IMR-90 (cell line): Measurements from ENCODE around the gene PKD1. TPM values are rescaled to one million over a fixed set of nuclear protein-coding genes. Genes with fewer than 3 reads are reported as not detected.

Source experiments
- ATAC-seq: fragments of 200-7000 bp; cut with Tn5 transposase; 2 replicates; pipeline ENCODE4 v1.9.1; 2020; ENCODE audit warnings: low read depth, mild to moderate bottlenecking, moderate library complexity
- BruUV-seq: library from RNA; stranded (reverse); fragments of 400-500 nt; replicated peaks from 2 replicates; lab custom pipeline; 2021; lab: Mats Ljungman, UMichigan
- CTCF ChIA-PET: fragments of 300-600 bp; formaldehyde crosslinking; extraction: SDS; loops from one replicate; lab custom pipeline; 2021; ENCODE audit warnings: antibody characterized with exemption; lab: Yijun Ruan, JAX
- POLR2A ChIA-PET: fragments of 300-600 bp; sonication (Branson Sonifier 250); formaldehyde crosslinking; loops from one replicate; lab custom pipeline; 2022; ENCODE audit warnings: antibody characterized with exemption; ENCODE audit not compliant: unreplicated experiment; lab: Charles Lee
- DNase-seq: peaks from one replicate; pipeline ENCODE4 v3.0.0; 2013
- H2AFZ ChIP-seq: replicated peaks from 2 replicates; pipeline ENCODE3; 2013; ENCODE audit warnings: low read length, mild to moderate bottlenecking; ENCODE audit not compliant: poor library complexity
- H2AK5ac ChIP-seq: 2 replicates; pipeline ENCODE4 v1.6.1; 2013; ENCODE audit warnings: low read depth, low read length, inconsistent platforms
- H2AK9ac ChIP-seq: replicated peaks from 2 replicates; pipeline ENCODE3; 2013; ENCODE audit warnings: mild to moderate bottlenecking, low read depth, low read length, moderate library complexity; ENCODE audit not compliant: poor library complexity
- H2BK120ac ChIP-seq: 2 replicates; pipeline ENCODE4 v1.6.1; 2013; ENCODE audit warnings: low read depth, low read length, inconsistent platforms
- H2BK15ac ChIP-seq: 3 replicates; pipeline ENCODE4 v1.6.1; 2013; ENCODE audit warnings: low read depth, low read length, inconsistent platforms
- H2BK20ac ChIP-seq: 2 replicates; pipeline ENCODE4 v1.6.1; 2013; ENCODE audit warnings: low read depth, mild to moderate bottlenecking, inconsistent platforms, low read length, moderate library complexity
- H2BK5ac ChIP-seq: 2 replicates; pipeline ENCODE4 v1.6.1; 2013; ENCODE audit warnings: mild to moderate bottlenecking, low read depth, low read length, inconsistent platforms; ENCODE audit not compliant: poor library complexity, severe bottlenecking
- H3K14ac ChIP-seq: replicated peaks from 2 replicates; pipeline ENCODE4 v1.6.1; 2013; ENCODE audit warnings: low read depth, low read length, inconsistent platforms
- H3K18ac ChIP-seq: 2 replicates; pipeline ENCODE4 v1.6.1; 2013; ENCODE audit warnings: low read depth, low read length, control low read depth
- H3K23ac ChIP-seq: 2 replicates; pipeline ENCODE4 v1.6.1; 2013; ENCODE audit warnings: low read depth, low read length, inconsistent platforms
- H3K27ac ChIP-seq: 2 replicates; pipeline ENCODE4 v1.5.1; 2013; ENCODE audit warnings: mild to moderate bottlenecking, control low read depth, low read length; ENCODE audit not compliant: insufficient read depth
- H3K27me3 ChIP-seq: 2 replicates; pipeline ENCODE4 v1.6.1; 2013; ENCODE audit warnings: low read length; ENCODE audit not compliant: control insufficient read depth, insufficient read depth
- H3K36me3 ChIP-seq: 2 replicates; pipeline ENCODE4 v1.6.1; 2013; ENCODE audit warnings: low read length, mixed read lengths; ENCODE audit not compliant: control insufficient read depth, insufficient read depth
- H3K4ac ChIP-seq: 2 replicates; pipeline ENCODE4 v1.6.1; 2013; ENCODE audit warnings: low read depth, low read length, inconsistent platforms
- H3K4me1 ChIP-seq: 2 replicates; pipeline ENCODE4 v1.6.1; 2013; ENCODE audit warnings: low read length, mixed read lengths; ENCODE audit not compliant: control insufficient read depth, insufficient read depth
- H3K4me2 ChIP-seq: 2 replicates; pipeline ENCODE4 v1.6.1; 2013; ENCODE audit warnings: low read depth, mild to moderate bottlenecking, control low read depth, low read length, moderate library complexity
- H3K4me3 ChIP-seq: 2 replicates; pipeline ENCODE4 v1.5.1; 2013; ENCODE audit warnings: low read depth, mild to moderate bottlenecking, control low read depth, low read length, moderate library complexity; ENCODE audit not compliant: insufficient read depth
- H3K56ac ChIP-seq: 2 replicates; pipeline ENCODE4 v1.6.1; 2013; ENCODE audit warnings: low read length, inconsistent platforms; ENCODE audit not compliant: insufficient read depth; ENCODE audit errors: extremely low read depth
- H3K79me1 ChIP-seq, 2 experiments: 2 replicates each; pipeline ENCODE4 v1.6.1; 2013; ENCODE audit warnings: low read length in 2 of 2, inconsistent platforms in 1 of 2, low read depth in 1 of 2
- H3K9ac ChIP-seq: 2 replicates; pipeline ENCODE4 v1.6.1; 2013; ENCODE audit warnings: low read depth, low read length, control low read depth
- H3K9me1 ChIP-seq: 2 replicates; pipeline ENCODE4 v1.6.1; 2013; ENCODE audit warnings: low read length, inconsistent platforms; ENCODE audit not compliant: insufficient read depth
- H3K9me3 ChIP-seq: 2 replicates; pipeline ENCODE4 v1.6.1; 2013; ENCODE audit warnings: low read length; ENCODE audit not compliant: control insufficient read depth, insufficient read depth
- H4K20me1 ChIP-seq: 2 replicates; pipeline ENCODE4 v1.6.1; 2013; ENCODE audit warnings: low read length, inconsistent platforms; ENCODE audit not compliant: insufficient read depth
- H4K5ac ChIP-seq: 2 replicates; pipeline ENCODE4 v1.6.1; 2013; ENCODE audit warnings: mild to moderate bottlenecking, low read depth, low read length, control low read depth
- H4K8ac ChIP-seq, 2 experiments: 2 replicates each; pipeline ENCODE4 v1.6.1; 2013; ENCODE audit warnings: low read depth in 2 of 2, low read length in 2 of 2, control low read depth in 1 of 2, inconsistent platforms in 1 of 2
- H4K91ac ChIP-seq: 2 replicates; pipeline ENCODE4 v1.6.1; 2013; ENCODE audit warnings: low read depth, low read length, inconsistent platforms; ENCODE audit not compliant: insufficient read depth
- BHLHE40 ChIP-seq: fragments of 150-350 bp; IDR thresholded peaks from 2 replicates; pipeline ENCODE4 v1.6.1; 2016; ENCODE audit warnings: mild to moderate bottlenecking, low read depth, low read length
- CEBPB ChIP-seq: IDR thresholded peaks from 2 replicates; pipeline ENCODE4 v1.6.1; 2012; ENCODE audit warnings: low read depth, low read length, improper control_type of control experiment
- CHD1 ChIP-seq: IDR thresholded peaks from 2 replicates; pipeline ENCODE4 v1.6.1; 2012; ENCODE audit warnings: low read depth, low read length, improper control_type of control experiment
- FOS ChIP-seq: fragments of 150-350 bp; IDR thresholded peaks from 2 replicates; pipeline ENCODE4 v1.6.1; 2016; ENCODE audit warnings: low read depth, low read length
- MAFK ChIP-seq: IDR thresholded peaks from 2 replicates; pipeline ENCODE4 v1.6.1; 2012; ENCODE audit warnings: low read depth, low read length, improper control_type of control experiment
- MAZ ChIP-seq: IDR thresholded peaks from 2 replicates; pipeline ENCODE4 v1.6.1; 2012; ENCODE audit warnings: low read depth, mild to moderate bottlenecking, low read length, improper control_type of control experiment, moderate library complexity, borderline replicate concordance
- MXI1 ChIP-seq: IDR thresholded peaks from 2 replicates; pipeline ENCODE4 v1.6.1; 2012; ENCODE audit warnings: low read depth, mild to moderate bottlenecking, low read length, moderate library complexity, borderline replicate concordance
- NFE2L2 ChIP-seq: fragments of 150-350 bp; IDR thresholded peaks from 2 replicates; pipeline ENCODE4 v1.6.1; 2016; ENCODE audit warnings: low read depth, mild to moderate bottlenecking, low read length
- POLR2A ChIP-seq: IDR thresholded peaks from 2 replicates; pipeline ENCODE4 v1.6.1; 2012; ENCODE audit warnings: mild to moderate bottlenecking, low read depth, low read length
- RAD21 ChIP-seq: IDR thresholded peaks from 2 replicates; pipeline ENCODE4 v1.6.1; 2012; ENCODE audit warnings: low read length, improper control_type of control experiment
- RCOR1 ChIP-seq: IDR thresholded peaks from 2 replicates; pipeline ENCODE4 v1.6.1; 2012; ENCODE audit warnings: mild to moderate bottlenecking, low read length, improper control_type of control experiment; ENCODE audit not compliant: insufficient replicate concordance
- RFX5 ChIP-seq: IDR thresholded peaks from 2 replicates; pipeline ENCODE4 v1.8.0; 2012; ENCODE audit warnings: low read depth, mild to moderate bottlenecking, low read length, moderate library complexity
- SMC3 ChIP-seq: fragments of 150-350 bp; IDR thresholded peaks from 2 replicates; pipeline ENCODE4 v1.6.1; 2016; ENCODE audit warnings: low read depth, mild to moderate bottlenecking, antibody characterized with exemption, low read length, moderate library complexity
- WGBS, 2 experiments: methylation state at CpG; one replicate each; pipeline versions ENCODE4 v1.1.5 to v1.1.7; 2013; ENCODE audit warnings: missing lambda C conversion rate in 2 of 2; ENCODE audit not compliant: insufficient read length in 1 of 2; ENCODE audit errors: extremely low coverage in 2 of 2; 5-methylcytosine and 5-hydroxymethylcytosine counted together
- dilution Hi-C: fragments of 300-500 bp; cut with HindIII; formaldehyde crosslinking; loops from one replicate; pipeline ENCODE4 v1.14.3; 2018; ENCODE audit warnings: low sequenced_read_pairs; ENCODE audit not compliant: unreplicated experiment
- in situ Hi-C: fragments of 300-500 bp; cut with MboI; formaldehyde crosslinking; loops from 3 replicates; pipeline ENCODE4 v1.14.3; 2019; ENCODE audit warnings: low sequenced_read_pairs, inconsistent platforms, mixed read lengths
- intact Hi-C: fragments of 100-400 bp; cut with micrococcal nuclease; formaldehyde crosslinking; loops from 2 replicates; pipeline ENCODE4 v1.10.0; 2022
- polyA plus RNA-seq, 3 experiments: library from polyadenylated mRNA; depleted of rRNA; stranded (reverse); fragments of >200 nt; gene quantifications; 2 replicates each; pipeline ENCODE4 v1.2.3, GENCODE V29; 2012; ENCODE audit warnings: low replicate concordance in 1 of 3
- total RNA-seq: library from RNA; depleted of rRNA; stranded (reverse); fragments of >200 nt; gene quantifications from 2 replicates; pipeline ENCODE4 v1.2.3, GENCODE V29; 2012
- TF ChIP-seq, protein P1 (sequence below): fragments of 150-350 bp; IDR thresholded peaks from 2 replicates; pipeline ENCODE4 v1.6.1; 2016; ENCODE audit warnings: low read depth, mild to moderate bottlenecking, low read length, moderate library complexity, borderline replicate concordance
- TF ChIP-seq, protein P2 (sequence below): conservative IDR thresholded peaks from 2 replicates; pipeline ENCODE4 v1.5.1; 2012; ENCODE audit warnings: mild to moderate bottlenecking, low read depth, low read length, improper control_type of control experiment
- TF ChIP-seq, protein P3 (sequence below): fragments of 150-350 bp; IDR thresholded peaks from 2 replicates; pipeline ENCODE4 v1.6.1; 2017; ENCODE audit warnings: mild to moderate bottlenecking, antibody characterized with exemption, low read length, low read depth

PKD1 gene
- total and polyA plus RNA-seq, 2 of the 4 experiments (the other 2 are of a cell fraction): 7.9 to 97.3 TPM

DNA sequence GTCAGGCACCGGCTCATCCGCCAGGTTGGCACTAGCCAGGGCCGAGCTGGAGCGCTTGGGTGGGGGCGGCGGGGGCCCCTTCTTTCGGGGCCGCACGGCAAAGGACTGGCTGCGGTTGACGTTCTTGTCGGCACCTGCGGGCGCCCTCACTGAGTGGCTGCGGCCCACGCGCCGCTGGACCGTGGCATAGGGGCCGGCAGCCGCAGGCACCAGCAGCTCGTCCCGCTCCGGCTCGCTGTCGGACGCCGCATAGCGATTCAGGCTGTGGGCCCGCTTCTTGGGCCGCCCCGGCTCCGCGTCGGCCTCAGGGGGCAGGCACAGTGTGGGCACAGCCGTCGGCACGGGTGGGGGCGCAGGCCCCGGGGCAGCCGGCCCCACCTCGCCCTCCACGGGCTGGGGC, 44.8 kb upstream of the PKD1 start:
- DNase-seq (no peak), ATAC-seq (no peak)
- no peak overlapping the region for H3K56ac ChIP-seq
- no peaks in the 10 kb centered on the region for H3K9me3 ChIP-seq
- no peaks in the 10 kb centered on the region; the same call in 1 of the 2 replicates for H3K27me3 ChIP-seq
- H3K4ac ChIP-seq: no peak overlapping the region
- H4K8ac ChIP-seq: no peak overlapping the region
- no peak overlapping the region for H3K23ac ChIP-seq
- no peak overlapping the region for H3K4me2 ChIP-seq
- no peak overlapping the region for H3K4me3 ChIP-seq
- H2AK5ac ChIP-seq: no peak overlapping the region
- CTCF ChIA-PET: no interaction called here
- BruUV-seq: no TSS peak
- POLR2A ChIA-PET: no interaction called here
- H3K79me1 ChIP-seq: no peaks in the 10 kb centered on the region
- H2BK15ac ChIP-seq: no peak overlapping the region
- no peak for TF ChIP-seq NFE2L2
- TF ChIP-seq, protein P1, sequence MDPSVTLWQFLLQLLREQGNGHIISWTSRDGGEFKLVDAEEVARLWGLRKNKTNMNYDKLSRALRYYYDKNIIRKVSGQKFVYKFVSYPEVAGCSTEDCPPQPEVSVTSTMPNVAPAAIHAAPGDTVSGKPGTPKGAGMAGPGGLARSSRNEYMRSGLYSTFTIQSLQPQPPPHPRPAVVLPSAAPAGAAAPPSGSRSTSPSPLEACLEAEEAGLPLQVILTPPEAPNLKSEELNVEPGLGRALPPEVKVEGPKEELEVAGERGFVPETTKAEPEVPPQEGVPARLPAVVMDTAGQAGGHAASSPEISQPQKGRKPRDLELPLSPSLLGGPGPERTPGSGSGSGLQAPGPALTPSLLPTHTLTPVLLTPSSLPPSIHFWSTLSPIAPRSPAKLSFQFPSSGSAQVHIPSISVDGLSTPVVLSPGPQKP: no peak
- TF ChIP-seq POLR2A: no peak
- no peak for TF ChIP-seq MAZ
- TF ChIP-seq RCOR1: no peak
- no peak for TF ChIP-seq RAD21
- no peak for TF ChIP-seq RFX5
- TF ChIP-seq, protein P2, sequence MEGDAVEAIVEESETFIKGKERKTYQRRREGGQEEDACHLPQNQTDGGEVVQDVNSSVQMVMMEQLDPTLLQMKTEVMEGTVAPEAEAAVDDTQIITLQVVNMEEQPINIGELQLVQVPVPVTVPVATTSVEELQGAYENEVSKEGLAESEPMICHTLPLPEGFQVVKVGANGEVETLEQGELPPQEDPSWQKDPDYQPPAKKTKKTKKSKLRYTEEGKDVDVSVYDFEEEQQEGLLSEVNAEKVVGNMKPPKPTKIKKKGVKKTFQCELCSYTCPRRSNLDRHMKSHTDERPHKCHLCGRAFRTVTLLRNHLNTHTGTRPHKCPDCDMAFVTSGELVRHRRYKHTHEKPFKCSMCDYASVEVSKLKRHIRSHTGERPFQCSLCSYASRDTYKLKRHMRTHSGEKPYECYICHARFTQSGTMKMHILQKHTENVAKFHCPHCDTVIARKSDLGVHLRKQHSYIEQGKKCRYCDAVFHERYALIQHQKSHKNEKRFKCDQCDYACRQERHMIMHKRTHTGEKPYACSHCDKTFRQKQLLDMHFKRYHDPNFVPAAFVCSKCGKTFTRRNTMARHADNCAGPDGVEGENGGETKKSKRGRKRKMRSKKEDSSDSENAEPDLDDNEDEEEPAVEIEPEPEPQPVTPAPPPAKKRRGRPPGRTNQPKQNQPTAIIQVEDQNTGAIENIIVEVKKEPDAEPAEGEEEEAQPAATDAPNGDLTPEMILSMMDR: no peak
- no peak for TF ChIP-seq CEBPB
- TF ChIP-seq, protein P3, sequence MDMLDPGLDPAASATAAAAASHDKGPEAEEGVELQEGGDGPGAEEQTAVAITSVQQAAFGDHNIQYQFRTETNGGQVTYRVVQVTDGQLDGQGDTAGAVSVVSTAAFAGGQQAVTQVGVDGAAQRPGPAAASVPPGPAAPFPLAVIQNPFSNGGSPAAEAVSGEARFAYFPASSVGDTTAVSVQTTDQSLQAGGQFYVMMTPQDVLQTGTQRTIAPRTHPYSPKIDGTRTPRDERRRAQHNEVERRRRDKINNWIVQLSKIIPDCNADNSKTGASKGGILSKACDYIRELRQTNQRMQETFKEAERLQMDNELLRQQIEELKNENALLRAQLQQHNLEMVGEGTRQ: no peak
- TF ChIP-seq SMC3: no peak
- TF ChIP-seq CHD1: no peak
- TF ChIP-seq MAFK: no peak
- no peak for TF ChIP-seq FOS
- no peak for TF ChIP-seq MXI1
- no peak for TF ChIP-seq BHLHE40
- in situ Hi-C loops (no loop called here), dilution Hi-C loops (no loop called here), intact Hi-C loops (no loop called here)
- H3K18ac ChIP-seq: no peak overlapping the region
- H3K36me3 ChIP-seq: peaks cover 22% of the 10 kb centered on the region
- peaks cover 3% of the 10 kb centered on the region; the same call in 1 of the 2 replicates for H3K9me1 ChIP-seq
- no peak overlapping the region for H3K14ac ChIP-seq
- no peak overlapping the region for H2BK120ac ChIP-seq
- no peak overlapping the region for H2BK5ac ChIP-seq
- H2BK20ac ChIP-seq: no peak overlapping the region
- no peak overlapping the region for H3K27ac ChIP-seq
- no peaks in the 10 kb centered on the region for H3K4me1 ChIP-seq
- no peak overlapping the region for H2AK9ac ChIP-seq
- H4K91ac ChIP-seq: no peak overlapping the region
- WGBS, 2 experiments: 99% methylated on average over 23 of the region's 43 CpGs; no CpG with 5 or more reads in 1 of the 2 experiments
- H4K5ac ChIP-seq: no peak overlapping the region
- H3K9ac ChIP-seq: no peak overlapping the region
- H2AFZ ChIP-seq: no peak overlapping the region
- H4K20me1 ChIP-seq: peaks cover 7% of the 10 kb centered on the region; the same call in 1 of the 2 replicates
